Hepatocyte (in vitro differentiated cells): Measurements from ENCODE around the gene BCL11A. TPM values are rescaled to one million over a fixed set of nuclear protein-coding genes. Genes with fewer than 3 reads are reported as not detected.

Experiments used
- DNase-seq: peaks from one replicate; pipeline ENCODE4 v3.0.0-alpha.2; 2016; ENCODE audit warnings: low spot score
- H2AFZ ChIP-seq: fragments of 200-600 bp; sonication (generic); 2 replicates; pipeline ENCODE4 v1.6.0; 2016; ENCODE audit warnings: antibody characterized with exemption, mild to moderate bottlenecking
- H3K27ac ChIP-seq: fragments of 200-600 bp; sonication (generic); 2 replicates; pipeline ENCODE4 v1.5.1; 2016; ENCODE audit warnings: mild to moderate bottlenecking
- H3K27me3 ChIP-seq: fragments of 200-600 bp; sonication (generic); 2 replicates; pipeline ENCODE4 v1.6.1; 2016
- H3K36me3 ChIP-seq: fragments of 200-600 bp; sonication (generic); replicated peaks from 2 replicates; pipeline ENCODE4 v1.5.1; 2016; ENCODE audit warnings: low read depth; ENCODE audit not compliant: insufficient read depth
- H3K4me1 ChIP-seq: fragments of 200-600 bp; sonication (generic); 2 replicates; pipeline ENCODE4 v1.5.1; 2016; ENCODE audit warnings: mild to moderate bottlenecking, moderate library complexity; ENCODE audit not compliant: insufficient read depth
- H3K4me2 ChIP-seq: fragments of 200-600 bp; sonication (generic); 2 replicates; pipeline ENCODE4 v1.6.0; 2016
- H3K4me3 ChIP-seq: fragments of 200-600 bp; sonication (generic); 2 replicates; pipeline ENCODE4 v1.5.1; 2016; ENCODE audit warnings: mild to moderate bottlenecking
- H3K79me2 ChIP-seq: fragments of 200-600 bp; sonication (generic); 2 replicates; pipeline ENCODE4 v1.6.0; 2017; ENCODE audit warnings: mild to moderate bottlenecking
- H3K9me2 ChIP-seq: fragments of 200-600 bp; sonication (generic); replicated peaks from 2 replicates; pipeline ENCODE4 v1.6.0; 2017; ENCODE audit warnings: mild to moderate bottlenecking; ENCODE audit not compliant: insufficient read depth
- H3K9me3 ChIP-seq: fragments of 200-600 bp; sonication (generic); 2 replicates; pipeline ENCODE4 v1.5.1; 2016; ENCODE audit warnings: low read depth, mild to moderate bottlenecking
- H4K20me1 ChIP-seq: fragments of 200-600 bp; sonication (generic); 2 replicates; pipeline ENCODE4 v1.6.0; 2016; ENCODE audit warnings: mild to moderate bottlenecking; ENCODE audit not compliant: insufficient read depth, poor library complexity, severe bottlenecking
- CTCF ChIP-seq: fragments of 200-600 bp; sonication (generic); IDR thresholded peaks from 2 replicates; pipeline ENCODE4 v1.5.1; 2016; ENCODE audit warnings: antibody characterized with exemption, mild to moderate bottlenecking; ENCODE audit not compliant: poor library complexity
- EZH2 ChIP-seq: fragments of 200-600 bp; sonication (generic); IDR thresholded peaks from 2 replicates; pipeline ENCODE4 v1.6.1; 2016; ENCODE audit warnings: antibody characterized with exemption, mild to moderate bottlenecking, borderline replicate concordance
- EZH2phosphoT487 ChIP-seq: fragments of 200-600 bp; sonication (generic); IDR thresholded peaks from one replicate; pipeline ENCODE4 v1.6.1; 2018; ENCODE audit warnings: antibody characterized with exemption, mild to moderate bottlenecking, low read depth, moderate library complexity; ENCODE audit not compliant: unreplicated experiment, severe bottlenecking
- WGBS: methylation state at CpG from one replicate; pipeline ENCODE4 v1.1.6; 2016; ENCODE audit warnings: low lambda C conversion rate; ENCODE audit errors: missing lambda C conversion rate; 5-methylcytosine and 5-hydroxymethylcytosine counted together
- polyA plus RNA-seq: library from polyadenylated mRNA; unstranded; fragments of >200 nt; fragmentation: Nextera tagmentation; extraction: Ambion mirVana; gene quantifications from 2 replicates; pipeline ENCODE4 v1.2.1, GENCODE V29; 2016
- total RNA-seq: library from RNA; depleted of rRNA; stranded (reverse); fragments of >200 nt; gene quantifications from 2 replicates; pipeline ENCODE4 v1.2.3, GENCODE V29; 2014

BCL11A gene
- total RNA-seq = 11.6 and 14.4 TPM in 2 replicates
- 18.4 and 22.6 TPM in 2 replicates for polyA plus RNA-seq

- Histone ChIP-seq H3K36me3 (no peaks in the 10 kb centered on the region), H3K27me3 (no peaks in the 10 kb centered on the region), H2AFZ (peak within 1 kb of the TSS; percentile 90), H3K27ac (peak within 1 kb of the TSS; percentile 91), H3K4me3 (peak within 1 kb of the TSS; percentile 92), H3K4me1 (peaks cover 23% of the 10 kb centered on the region), H3K9me3 (no peaks in the 10 kb centered on the region), H3K9me2 (no peaks in the 10 kb centered on the region), H3K79me2 (peaks cover 42% of the 10 kb centered on the region), H3K4me2 (peak within 1 kb of the TSS; percentile 98), H4K20me1 (no peaks in the 10 kb centered on the region)
- 1% methylated on average over 7 of the region's 35 CpGs for WGBS
- TF ChIP-seq EZH2phosphoT487 (no peak), EZH2 (no peak), CTCF (no peak)
- DNase-seq = peak; percentile 89
These were observed at the start of gene BCL11A for GRCh38 chr2:60553495-60554073. Gene BCL11A (minus strand): TSS chr2:60553654. CDS start chr2:60553270, 384 bp downstream.

- Histone ChIP-seq H2AFZ (peak overlapping the region; percentile 4), H3K4me1 (no peaks in the 10 kb centered on the region), H3K9me3 (no peaks in the 10 kb centered on the region), H4K20me1 (no peaks in the 10 kb centered on the region), H3K9me2 (no peaks in the 10 kb centered on the region), H3K79me2 (no peaks in the 10 kb centered on the region), H3K36me3 (no peaks in the 10 kb centered on the region), H3K27ac (peak overlapping the region; percentile 26), H3K27me3 (no peaks in the 10 kb centered on the region), H3K4me2 (peak overlapping the region; percentile 42), H3K4me3 (no peak overlapping the region)
- no peak for TF ChIP-seq EZH2
- no peak for DNase-seq
- WGBS = 43% methylated on average over 12 of the region's 12 CpGs
These were observed 49.5 kb upstream of the BCL11A start for GRCh38 chr2:60602828-60603532.

GRCh38 chr2:60602388-60602787 is 48.9 kb upstream of the BCL11A start:
- Histone ChIP-seq H3K4me3 (no peak overlapping the region), H3K27me3 (no peaks in the 10 kb centered on the region), H3K9me3 (no peaks in the 10 kb centered on the region), H3K27ac (peak overlapping the region; percentile 26), H3K4me1 (no peaks in the 10 kb centered on the region), H4K20me1 (no peaks in the 10 kb centered on the region), H3K36me3 (no peaks in the 10 kb centered on the region), H3K4me2 (no peak overlapping the region), H3K79me2 (no peaks in the 10 kb centered on the region), H2AFZ (no peak overlapping the region), H3K9me2 (no peaks in the 10 kb centered on the region)
- 87% methylated on average over 6 of the region's 6 CpGs for WGBS
- TF ChIP-seq CTCF (no peak), EZH2 (no peak), EZH2phosphoT487 (no peak)
- no peak for DNase-seq

GRCh38 chr2:60598271-60598670 is 44.8 kb upstream of the BCL11A start:
- no peak overlapping the region for H3K4me3 ChIP-seq
- H3K27me3 ChIP-seq = no peaks in the 10 kb centered on the region
- H3K9me2 ChIP-seq = no peaks in the 10 kb centered on the region
- TF ChIP-seq EZH2 (no peak), EZH2phosphoT487 (no peak), CTCF (no peak)
- no peaks in the 10 kb centered on the region for H3K36me3 ChIP-seq
- no peak overlapping the region for H3K27ac ChIP-seq
- DNase-seq = no peak
- H3K9me3 ChIP-seq = no peaks in the 10 kb centered on the region
- H3K79me2 ChIP-seq = no peaks in the 10 kb centered on the region
- 82% methylated on average over 3 of the region's 3 CpGs for WGBS
- no peaks in the 10 kb centered on the region for H4K20me1 ChIP-seq
- H2AFZ ChIP-seq = no peak overlapping the region
- no peak overlapping the region for H3K4me2 ChIP-seq
- H3K4me1 ChIP-seq = no peaks in the 10 kb centered on the region
